SW480 (cell line): ENCODE data around the gene NUDT13.

Experiments used
- DNase-seq: peaks from one replicate; pipeline ENCODE4 v3.0.0-alpha.2; 2016; ENCODE audit warnings: low spot score

The NUDT13 gene

DNA sequence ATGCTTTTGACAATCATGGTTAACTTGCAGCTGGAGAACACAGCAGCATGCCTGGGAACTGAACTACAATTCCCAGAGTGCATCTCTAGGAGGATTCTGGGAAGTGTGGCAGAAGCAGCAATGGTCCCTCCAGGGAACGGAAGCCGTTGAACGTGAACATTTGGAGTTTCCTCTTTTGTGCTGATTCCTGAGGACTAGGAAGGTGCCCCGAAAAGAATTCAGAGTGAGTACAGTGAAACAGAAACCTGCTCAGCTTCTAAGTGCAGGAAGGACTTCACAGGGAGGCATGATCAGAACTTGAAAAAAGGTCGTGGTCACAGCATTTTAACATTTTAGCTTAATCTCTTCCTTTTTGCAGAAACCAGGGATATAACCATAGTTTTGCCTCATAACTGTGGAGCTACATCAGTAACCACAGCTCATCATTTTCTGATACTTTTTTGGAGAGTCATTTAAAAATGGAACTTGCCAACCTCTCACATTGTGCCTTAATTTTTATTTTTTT, at the start of gene NUDT13:
Gene NUDT13 (plus strand): TSS at position 111 of the 505 bp plus-strand sequence. CDS start 3,911 bp downstream, outside the sequence.
- DNase-seq, result peak; percentile 82

DNA sequence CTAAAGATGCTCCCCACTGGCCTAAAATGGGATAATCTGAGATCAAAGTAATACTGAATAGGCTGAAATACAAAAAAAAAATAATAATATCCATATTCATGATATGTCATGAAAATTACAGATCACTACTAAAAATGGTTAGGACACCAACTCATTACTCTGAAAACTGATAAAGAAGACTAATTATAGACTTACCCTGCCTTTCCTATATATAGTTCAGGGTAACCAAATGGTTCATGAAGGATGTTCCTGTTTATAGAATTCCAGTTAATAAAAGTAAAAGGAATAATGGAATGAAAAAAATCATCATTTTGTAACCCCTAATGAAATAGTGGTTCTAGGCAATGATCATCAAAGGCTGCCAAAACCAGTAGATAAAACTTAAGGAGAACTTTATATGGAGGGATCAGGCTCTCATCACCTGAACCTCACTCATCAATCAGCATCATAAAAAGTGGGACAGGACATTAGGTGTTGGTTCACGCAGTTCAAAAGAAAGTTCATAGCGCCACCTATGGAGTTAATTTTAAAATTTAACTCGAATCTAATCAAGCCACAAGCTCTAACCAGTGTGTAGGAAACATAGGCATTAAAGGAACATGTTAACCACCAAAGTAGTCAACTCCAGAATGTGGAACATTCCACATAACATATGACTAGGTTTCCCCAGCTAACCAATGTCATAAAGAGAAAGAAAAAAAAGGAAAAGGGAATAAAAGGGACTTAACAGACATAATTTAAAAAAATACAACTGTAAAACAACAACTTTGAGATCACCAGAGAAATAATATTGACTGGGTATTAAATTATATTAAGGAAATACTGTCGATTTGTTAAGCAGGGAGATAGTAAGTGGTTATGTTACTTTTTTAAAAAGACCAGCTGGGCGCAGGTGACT, 49.3 kb upstream of the NUDT13 start:
- peak; percentile 59 for DNase-seq

DNA sequence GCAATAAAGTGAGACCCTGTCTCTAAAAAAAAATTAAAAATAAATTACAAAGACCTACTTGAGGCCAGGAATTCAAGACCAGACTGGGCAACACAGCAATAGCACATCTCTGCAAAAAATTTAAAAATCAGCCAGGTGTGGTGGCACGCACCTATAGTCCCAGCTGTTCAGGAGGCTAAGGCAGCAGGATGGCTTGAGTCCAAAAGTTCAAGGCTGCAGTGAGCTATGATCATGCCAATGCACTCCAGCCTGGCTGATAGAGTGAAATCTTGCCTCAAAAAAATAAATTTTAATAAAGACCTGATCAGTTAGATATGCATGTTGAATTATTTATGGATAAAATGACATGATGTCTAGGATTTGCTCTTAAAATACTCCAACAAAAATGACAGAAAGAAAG, 48.5 kb upstream of the NUDT13 start:
- no peak for DNase-seq

DNA sequence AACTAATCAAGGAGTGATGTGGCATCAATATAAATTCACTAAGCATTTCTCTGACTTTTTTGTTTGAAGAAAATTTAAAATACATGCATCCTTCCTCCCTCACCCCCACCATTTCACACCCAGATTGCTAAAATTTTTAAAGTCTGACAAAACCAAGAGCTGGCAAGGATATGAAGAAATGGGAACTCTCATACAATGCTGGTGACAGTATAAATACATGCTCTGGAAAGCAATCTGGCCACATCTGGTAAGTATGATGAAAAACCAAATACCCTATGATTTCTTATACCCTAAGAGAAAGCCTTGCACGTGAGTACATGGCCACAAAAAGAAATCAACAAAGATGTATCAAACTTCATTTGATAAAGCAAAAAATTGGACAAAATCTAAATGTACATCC, 44.8 kb upstream of the NUDT13 start:
- DNase-seq, result no peak

DNA sequence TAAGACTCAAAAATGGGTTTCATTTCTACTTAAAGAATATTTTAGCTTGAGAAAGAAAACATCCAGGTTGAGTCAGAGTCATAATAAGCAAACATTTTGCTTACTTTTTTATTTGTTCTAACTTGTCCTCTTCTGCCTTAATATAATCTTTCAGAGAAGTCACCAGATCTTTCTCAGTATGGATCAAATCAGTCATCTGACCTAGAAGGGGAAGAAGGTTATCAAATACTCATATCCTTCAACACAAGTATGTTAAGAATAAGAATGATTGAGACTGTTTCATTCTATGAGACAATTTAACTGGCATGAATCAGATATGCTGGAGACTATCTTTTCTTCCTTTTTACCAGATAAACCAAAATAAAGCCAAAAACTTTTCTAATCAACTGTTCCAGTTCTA, 36.6 kb upstream of the NUDT13 start:
- DNase-seq, result no peak

DNA sequence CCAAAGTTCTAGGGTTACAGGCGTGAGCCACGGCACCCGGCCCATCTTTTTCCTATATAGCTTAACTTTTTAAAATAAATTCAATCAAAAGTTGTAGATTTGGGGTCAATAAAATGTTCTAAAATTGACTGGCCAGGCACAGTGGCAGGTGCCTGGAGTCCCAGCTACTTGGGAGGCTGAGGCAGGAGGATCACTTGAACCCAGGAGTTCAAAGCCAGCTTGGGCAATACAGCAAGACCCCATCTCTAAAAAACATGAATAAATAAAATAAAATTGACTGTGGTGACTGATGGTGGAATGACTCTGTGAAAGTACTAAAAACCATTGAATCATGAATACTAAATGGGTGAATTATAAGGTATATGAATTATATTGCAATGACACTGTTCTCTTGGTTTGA, 34.4 kb upstream of the NUDT13 start:
- DNase-seq, result no peak

DNA sequence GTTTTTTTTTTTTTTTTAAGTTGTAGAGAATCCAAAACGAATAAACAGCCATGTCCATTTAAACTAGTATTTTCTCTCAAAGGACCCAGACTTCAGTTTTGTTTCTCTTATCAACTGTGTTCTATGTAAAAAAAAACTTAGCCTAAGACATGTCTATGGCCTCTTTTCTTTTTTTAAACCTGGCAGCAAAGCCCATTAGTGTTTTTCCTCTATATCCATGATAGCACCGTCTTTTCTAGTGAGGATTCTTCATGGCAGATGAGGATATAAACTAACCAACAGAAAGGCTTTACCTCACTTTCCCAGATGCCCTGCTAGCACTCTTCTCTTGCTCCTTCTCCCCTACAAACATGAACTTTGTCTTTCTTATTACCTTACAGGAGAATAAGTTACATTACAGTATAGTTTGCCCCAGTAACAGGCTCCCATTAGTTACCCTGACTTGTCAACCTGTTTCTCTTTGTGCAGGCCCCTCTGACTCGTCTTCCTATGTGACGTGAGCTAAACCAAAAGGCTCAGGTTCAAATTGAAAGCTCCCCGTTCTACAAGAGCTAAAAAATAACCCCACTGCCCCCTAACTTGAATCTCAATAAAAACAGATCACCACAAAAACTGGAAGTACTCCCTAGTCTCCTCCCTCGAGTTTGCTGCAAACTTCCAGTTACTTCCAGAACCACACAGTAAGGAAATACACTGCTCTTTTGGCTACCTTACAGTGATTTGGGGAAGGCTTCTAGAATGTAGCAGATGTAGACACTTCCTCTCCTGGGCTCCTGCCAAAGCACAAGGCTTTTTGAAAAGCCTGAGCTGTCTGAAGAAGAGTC, 33.7 kb upstream of the NUDT13 start:
- no peak for DNase-seq

DNA sequence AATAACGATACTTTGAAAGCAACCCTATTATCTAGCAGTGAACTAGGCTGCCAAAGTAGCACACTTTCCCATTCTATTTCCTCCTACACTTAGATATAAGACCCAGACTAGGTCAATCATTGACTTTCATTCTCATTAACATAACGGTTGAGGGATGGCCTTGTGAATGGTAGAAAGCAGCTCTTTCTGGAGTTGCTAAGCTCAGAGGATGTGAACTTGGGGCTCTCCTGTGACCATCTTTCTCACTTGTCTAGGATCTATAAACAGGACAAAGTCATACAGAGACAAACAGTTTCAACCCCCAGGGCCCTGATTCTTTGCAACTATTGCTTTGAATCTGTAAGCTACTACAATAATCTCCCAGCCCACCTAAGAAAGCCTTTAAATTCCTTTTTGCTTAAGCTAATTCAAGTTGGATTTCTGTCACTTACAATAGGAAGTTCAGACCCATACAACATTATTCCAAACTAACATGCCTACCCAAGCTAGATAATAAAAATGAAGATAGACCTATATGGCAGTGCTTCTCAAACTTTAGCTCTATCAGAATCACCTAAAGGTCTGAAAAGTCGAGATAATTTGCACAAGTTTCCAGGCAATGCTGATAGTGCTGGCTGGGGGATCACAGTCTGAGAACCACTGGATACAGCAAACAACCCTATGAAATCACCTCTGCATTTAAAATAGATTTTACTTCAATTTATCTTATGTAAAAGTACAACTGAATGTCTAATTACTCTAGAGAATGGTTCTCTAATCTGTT, 30.3 kb upstream of the NUDT13 start:
- no peak for DNase-seq

DNA sequence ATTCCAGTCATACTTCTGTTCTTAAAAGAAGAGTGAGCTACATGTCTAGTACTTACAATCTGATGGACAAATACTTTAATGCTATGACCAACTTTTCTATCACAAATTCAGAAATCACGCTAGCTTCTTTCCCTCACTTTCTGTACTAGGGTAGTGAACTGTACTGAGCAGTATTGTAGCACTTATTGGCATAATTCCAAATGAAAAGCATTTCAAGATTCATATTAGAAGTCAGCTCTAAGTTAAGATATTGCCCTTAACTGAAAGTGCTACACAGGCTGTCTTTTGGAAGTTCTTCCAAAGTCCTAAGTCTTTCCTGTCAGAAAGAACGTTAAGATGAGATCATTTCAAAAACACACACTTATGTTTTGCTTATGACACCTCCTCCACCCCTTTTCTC, 27.0 kb upstream of the NUDT13 start:
- DNase-seq, result no peak

DNA sequence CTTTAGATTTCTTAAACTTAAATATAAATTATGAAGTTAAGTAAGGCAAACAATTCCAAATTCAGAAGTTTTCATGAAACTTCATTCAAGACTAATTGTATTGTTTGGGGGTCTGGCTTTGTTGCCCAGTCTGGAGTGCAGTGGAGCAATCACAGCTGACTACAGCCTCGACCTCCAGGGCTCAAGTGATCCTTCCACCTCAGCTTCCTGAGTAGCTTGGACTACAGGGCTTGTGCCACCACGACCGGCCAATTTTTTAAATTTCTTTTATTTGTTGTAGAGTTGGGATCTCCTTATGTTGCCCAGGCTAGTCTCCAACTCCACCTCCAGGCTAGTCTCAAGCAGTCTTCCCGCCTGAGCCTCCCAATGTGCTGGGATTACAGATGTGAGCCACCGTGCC, 26.0 kb upstream of the NUDT13 start:
- no peak for DNase-seq

DNA sequence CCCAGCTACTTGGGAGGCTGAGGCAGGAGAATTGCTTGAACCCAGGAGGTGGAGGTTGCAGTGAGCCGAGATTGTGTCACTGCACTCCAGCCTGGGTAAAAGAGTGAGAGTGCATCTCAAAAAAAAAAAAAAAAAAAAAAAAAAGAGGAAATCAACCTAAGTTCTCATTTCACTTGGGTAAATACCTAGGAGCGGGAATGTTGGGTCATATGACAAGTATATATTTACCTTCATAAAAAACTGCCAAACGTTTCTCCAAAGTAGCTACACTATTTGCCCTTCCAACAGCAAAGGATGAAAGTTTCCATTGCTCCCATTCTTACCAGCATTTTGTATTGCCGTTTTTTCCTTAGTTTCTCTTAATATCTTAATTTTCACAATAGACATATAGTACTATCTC, 23.4 kb upstream of the NUDT13 start:
- no peak for DNase-seq

DNA sequence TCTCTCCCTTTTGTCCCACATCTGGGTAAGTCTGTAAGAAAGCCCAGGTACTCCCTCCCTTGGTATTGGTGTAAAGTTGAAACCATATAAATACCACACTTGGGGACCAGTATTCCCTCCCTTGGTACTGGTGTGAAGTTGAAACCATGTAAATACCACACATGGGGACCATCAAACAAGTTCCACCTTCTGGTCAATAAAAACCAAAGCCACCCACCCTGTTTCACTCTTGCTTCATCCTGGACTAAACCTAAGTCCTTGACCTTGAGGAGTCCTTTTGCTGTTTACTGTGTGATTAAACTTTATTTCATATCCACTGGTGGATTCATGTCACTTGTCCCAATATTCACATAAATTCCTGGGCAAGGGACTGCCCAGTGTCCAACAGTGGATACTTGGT, 22.0 kb upstream of the NUDT13 start:
- DNase-seq, result no peak

DNA sequence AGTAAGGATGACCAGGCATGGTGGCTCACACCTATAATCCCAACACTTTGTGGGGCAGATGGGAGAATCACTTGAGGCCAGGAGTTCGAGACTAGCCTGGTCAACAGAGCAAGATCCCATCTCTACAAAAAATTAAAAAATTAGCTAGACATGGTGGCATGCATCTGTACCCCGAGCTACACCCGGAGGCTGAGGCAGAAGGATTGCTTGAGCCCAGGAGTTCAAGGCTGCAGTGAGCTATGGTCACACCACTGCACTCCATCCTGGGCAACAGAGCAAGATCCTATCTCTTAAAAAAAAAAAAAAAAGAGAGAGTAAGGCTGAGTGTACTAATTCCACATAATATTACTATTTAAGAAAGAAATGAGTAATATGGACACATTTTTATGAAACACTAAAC, 17.4 kb upstream of the NUDT13 start:
- DNase-seq, result no peak

DNA sequence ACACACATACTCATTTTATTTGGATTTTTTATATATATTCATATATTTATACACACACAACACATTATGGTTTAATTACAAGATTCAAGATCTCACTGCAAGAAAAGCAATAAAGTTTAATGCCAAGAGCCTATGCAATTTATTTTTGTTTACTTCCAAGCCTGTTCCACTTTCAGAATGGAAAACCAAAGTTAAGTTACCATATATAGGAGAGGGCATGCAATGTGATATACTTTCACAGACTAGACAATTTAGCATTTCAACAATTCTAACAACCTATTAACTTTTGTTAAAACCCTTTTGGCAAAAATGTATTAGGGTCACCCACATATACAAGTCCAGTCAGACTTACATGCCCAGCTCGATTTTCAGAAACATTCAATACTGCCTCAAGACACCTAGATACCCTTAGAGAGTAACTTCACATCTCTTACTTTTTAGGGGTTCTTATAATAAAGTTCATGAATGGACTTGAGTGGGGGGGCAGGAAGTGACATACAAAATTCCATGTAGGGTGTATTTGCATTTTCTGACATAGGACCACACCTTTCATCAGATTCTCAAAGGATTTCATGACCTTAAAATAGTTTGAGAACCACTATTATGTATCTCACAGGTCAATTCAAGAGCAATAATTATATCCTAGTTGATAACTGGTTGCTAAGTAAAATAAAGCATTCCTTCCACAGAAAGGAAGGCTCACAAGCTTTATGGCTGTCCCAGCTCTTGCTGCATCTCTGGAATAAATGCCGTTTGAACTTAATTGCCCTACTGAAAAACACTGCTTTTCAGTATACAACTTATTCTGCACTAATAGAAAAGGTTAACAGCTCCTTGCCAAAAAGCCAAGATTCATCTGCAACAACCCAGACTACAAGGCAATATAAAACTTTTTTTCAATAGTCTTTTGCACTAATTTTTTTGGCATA, 16.1 kb upstream of the NUDT13 start:
- peak; percentile 26 for DNase-seq

DNA sequence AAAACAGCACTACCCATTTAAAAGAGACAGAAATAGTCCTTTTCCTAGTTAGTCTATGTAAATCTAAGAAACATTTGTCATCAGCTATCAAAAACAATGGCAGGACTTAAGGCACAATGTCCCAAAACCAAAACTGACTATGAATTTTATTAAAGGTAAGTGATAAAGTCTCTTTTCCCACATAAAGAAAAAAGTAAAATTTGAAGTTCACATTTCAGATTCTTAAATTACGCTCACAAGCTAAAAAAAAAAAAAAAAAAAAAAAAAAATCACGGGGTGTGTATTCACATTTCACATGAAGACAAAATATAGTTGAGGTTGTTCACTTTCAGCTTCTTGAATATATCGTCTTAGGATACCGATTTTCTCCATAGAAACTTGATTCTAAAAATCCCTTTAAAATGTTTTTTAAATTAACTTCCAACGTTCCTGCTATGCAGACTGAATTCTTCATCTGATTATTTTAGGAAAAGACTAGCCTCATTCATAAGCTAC, 15.2 kb upstream of the NUDT13 start:
- no peak for DNase-seq

DNA sequence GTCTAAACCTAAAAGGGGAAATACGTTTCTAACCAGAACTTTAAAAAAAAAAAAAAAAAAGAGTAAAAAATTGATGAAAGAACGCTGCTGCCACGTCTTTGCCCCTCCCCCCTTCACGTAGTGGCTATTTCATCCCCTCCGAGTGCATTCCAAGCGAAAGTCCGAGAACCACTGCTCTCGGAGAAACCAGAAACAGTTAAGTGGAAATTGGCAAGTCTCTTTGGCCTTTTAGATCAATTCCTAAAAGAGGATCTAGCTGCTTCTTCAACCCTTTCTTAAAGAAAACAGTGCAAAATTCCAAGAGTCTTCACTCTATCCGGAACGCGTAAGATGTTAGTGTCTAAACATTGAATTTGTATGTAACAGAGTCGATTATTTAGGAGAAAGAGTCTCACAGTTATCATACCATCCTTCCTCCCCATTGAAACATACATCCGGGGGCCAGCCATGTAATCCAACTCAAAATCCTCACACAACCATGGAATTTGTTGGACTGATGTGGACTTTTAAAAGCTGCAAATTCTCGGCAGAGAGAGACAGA, 14.7 kb upstream of the NUDT13 start:
- peak; percentile 46 for DNase-seq

DNA sequence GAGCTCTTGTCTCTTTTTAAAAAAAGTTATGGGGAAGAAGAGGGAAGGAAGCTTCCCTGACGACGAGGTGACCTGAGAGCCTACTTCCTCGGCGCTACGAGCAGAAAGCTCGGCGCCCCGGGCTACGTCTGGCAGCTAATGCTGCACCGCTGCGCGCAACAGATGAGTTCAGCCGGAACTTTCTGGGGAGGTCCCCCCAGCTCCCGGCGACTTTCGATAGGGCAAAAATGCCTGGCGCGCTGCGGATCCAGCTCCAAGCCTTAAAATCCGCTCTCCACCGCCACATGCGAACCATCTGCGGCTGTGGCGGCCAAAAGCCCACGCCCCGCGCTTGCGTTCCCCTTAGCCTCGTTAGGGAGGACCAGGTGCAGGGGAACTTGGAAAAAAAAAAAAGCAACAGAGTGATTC, 14.2 kb upstream of the NUDT13 start:
- DNase-seq, result peak; percentile 70

DNA sequence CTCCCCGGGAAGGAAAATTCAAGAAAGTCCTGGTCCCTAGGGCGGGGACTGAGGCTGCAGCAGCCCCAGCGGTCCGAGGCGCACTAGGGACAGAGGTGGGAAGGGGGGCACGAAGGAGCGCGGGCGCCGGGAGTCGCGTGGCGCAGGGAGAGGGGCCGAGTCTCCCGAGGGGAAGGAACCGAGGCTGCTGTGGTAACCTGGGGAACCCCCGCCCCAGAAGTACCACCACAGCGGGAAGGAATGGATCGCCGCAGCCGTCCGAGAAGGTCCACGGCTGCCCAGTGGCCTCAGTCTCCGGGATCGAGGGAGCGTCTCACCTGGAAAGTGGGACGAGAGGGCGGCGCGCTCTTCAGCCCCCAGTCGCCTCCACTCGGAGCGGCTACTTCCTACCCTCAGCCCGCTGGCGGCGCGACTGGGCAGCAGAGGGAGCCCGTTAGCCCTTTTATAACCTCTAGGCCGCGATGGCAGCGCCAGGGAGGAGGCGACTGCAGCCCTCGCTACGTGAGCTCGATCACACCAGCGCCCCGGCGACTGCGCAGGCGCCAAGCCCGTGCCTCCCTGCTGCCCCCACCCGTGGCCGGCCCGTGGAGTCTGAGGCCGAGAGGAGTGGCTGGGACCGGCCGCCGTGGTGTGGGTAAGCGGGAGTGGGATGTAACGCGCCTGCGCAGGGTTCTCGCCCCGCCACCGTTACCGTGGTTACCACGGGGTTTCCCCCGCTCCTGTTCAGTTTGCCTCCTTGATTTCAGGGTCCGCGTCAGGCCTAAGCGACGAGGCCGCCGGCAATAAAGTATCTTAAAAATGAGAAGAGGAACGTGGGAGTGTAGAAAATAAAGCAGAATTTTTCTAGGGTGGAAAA, 13.6 kb upstream of the NUDT13 start, which contains the start of gene P4HA1:
Gene P4HA1 (minus strand): TSS at position 418 of the 856 bp plus-strand sequence. CDS start 21,983 bp downstream, outside the sequence.
- DNase-seq, result peak; percentile 95

DNA sequence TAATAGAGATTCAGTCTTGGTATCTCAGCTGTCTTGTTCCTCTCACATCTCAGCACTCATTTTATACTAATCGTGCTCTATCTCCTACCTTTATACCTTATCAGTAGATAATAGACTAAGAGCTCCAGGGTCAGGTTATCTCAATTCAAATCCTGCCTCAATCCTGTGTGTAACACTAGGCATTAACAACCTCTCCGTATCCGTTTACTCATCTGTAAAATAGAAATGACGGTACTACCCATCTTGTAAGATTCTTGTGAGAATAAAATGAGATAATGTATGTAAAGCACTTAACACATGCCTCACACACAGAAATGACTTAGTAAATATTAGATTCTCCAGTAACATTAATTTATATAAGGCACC, 13.0 kb upstream of the NUDT13 start:
- no peak for DNase-seq

DNA sequence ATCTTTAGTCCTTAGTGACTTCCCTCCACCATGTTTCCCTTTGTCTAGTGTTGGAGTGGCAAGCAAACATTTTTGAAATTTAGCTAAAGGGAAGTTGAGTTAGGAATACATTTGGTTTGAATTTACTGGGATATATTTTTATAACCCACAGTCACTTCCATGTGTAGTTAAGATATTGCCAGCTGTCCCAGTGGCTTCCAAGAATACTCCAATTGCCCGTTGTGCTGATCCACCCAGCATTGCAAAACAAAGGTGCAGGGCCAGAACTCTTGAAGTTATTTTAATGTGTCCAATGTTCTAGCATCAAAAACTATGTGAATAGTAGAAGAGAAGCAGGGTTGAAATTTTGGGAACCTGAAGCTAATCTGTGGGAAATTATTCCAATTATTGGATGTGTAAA, 11.1 kb upstream of the NUDT13 start:
- DNase-seq, result no peak
